ENCODE measurements around the gene UGT3A1.
"Not testable (repeated sequence)": the region's sequence is repeated elsewhere in the genome, so short reads cannot be mapped to it uniquely, and the experiment has no call there.

Gene UGT3A1

DNA sequence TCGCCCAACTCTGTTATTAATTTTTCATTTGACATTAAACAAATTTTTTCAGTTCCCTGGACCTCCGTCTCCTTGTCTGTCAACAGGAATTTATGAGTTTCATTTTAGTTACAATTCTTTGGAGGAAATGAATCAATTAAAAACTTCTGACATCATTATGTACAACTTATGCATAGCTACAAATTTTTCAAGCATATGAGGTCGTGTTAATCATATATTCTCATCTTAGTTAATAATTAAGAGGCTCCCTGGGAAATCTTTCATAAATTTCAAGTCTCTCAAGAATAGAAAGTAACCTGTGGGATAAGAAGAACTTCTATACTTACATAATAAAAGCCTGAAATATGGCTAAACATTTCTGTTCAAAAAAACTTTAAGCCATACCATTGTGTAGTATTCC, 3.4 kb downstream of the UGT3A1 start:
- DNase-seq: no peak

DNA sequence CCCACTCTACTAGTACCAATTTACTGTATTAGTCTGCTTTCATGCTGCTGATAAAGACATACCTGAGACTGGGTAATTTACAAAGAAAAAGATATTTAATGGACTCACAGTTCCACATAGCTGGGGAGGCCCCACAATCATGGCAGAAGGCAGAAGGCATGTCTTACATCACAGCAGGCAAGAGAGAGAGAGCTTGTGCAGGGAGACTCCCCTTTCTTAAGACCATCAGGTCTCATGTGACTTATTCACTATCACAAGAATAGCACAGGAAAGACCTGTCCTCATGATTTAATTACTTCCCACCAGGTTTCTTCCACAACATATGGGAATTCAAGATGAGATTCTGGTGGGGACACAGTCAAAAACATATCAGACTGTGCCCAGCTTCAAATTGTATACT, 11.5 kb downstream of the UGT3A1 start:
- no peak for DNase-seq

DNA sequence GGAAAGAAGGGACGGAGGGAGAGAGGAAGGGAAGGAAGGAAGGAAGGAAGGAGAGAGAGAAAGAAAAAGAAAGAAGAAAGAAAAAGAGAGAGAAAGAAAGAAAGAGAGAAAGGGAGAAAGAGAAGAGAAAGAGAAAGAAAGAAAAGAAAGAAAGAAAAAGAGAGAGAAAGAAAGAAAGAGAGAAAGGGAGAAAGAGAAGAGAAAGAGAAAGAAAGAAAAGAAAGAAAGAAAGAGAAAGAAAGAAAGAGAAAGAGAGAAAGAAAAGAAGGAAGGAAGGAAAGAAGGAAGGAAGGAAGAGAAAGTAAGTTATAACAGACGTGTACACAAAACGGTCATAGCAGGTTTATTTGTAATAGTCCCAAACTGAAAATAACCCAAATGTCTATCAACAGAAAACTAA, 14.3 kb downstream of the UGT3A1 start:
- DNase-seq: not testable (repeated sequence)

DNA sequence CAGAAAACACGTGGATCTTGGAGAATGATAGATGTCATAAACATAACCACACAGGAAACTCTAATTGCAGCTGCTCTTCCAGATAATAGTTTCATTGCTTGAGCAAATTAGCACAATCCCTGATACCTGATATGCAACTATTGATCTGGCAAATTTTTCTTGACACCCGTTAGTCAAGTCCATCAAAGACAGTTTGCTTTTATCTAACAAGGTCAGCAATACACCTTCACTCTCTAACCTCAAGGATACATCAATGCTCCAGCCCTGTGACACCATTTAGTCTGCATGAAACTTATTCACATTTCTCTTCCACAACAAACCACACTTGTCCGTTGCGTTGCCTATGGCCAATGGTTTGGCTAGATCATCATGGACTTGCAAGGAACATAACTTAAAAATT, 16.6 kb downstream of the UGT3A1 start:
- no peak for DNase-seq

DNA sequence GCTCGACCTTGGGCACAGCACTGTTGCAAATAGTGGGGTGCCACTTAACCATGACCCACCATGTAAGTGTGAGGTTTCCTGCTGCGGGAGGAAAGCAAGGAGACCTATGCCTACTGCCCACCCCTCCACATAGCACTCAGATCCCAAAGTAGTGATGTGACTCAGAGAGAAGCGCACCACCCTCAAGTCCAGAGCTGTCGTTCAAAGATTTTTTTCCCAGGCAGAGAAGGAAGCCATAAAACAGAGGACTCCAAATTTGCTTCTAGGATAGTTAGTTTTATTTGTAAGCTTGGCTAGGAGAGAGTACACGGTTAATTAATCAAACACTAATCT, 19.3 kb downstream of the UGT3A1 start:
- DNase-seq: no peak

DNA sequence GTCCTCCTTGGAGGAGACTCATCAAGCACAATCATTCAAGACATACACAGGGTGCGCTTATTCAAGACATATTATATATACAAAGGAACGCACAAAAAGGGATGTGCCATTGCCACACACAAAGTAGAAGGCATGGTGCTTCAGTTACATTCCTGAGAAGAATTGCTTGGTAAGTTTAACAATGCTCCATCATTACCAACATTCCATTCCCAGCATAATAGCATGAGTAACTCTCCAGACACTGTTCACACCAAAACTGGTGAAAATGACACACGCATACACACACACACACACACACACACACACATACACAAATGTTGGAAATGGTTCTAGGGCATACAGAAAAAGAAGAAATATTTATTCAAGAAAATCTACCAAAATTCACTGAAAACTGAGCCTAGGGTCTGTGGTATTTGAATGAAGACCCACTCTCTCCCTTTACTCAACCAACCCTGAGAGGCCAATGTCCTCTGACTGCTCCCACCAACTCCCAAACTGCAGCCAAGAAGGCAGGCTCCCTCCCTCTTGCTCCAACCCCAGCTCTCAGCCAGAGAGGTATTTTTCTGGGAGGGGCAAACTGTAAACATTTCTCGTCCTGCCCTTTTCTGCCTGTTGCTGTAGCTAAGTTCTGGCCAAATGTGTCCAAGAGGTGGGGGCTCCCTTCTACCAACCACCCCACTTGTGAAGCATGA, 19.9 kb downstream of the UGT3A1 start:
- DNase-seq: no peak

DNA sequence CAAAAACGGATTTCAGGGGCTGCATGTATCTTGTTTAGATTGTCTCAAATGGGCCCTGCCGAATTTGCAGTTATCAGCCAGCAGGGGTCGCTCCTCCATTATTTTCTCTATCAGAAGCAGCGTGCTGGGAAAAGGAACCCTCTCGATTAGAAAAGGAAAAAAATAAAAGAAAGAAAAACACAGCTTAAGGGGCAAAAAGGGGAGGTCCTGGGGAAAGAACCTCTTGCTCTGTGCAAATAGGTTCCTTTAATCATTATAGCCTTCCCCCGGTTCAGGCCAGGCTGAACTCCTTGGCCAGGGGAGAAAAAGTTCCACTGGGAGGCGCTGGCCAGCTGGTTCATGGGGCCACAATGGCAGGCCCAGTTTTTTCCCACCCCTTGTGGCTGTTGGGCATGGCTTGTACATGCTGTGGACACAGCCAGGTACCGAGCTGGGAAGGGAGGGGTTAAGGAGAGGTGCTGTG, 27.8 kb downstream of the UGT3A1 start:
- no peak for DNase-seq

DNA sequence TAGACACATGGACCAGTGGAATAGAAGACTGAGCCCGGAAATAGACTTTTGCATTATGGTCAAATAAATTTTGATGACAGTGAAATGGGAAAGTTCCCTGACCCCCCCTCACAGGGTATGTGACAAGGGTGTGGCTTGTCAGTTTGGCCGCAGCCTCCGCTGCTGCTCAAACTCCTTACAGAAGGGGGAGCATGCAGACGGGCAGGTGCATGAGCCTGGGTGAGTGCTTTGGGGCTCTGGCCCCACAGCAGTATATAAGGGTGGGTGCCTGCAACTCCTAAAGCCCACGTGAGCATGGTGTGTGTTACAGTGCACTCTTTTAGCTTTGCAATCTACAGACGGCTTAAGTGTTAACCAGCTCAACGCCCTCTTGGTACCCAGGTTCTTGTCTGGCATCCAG, 30.9 kb downstream of the UGT3A1 start:
- DNase-seq: no peak

DNA sequence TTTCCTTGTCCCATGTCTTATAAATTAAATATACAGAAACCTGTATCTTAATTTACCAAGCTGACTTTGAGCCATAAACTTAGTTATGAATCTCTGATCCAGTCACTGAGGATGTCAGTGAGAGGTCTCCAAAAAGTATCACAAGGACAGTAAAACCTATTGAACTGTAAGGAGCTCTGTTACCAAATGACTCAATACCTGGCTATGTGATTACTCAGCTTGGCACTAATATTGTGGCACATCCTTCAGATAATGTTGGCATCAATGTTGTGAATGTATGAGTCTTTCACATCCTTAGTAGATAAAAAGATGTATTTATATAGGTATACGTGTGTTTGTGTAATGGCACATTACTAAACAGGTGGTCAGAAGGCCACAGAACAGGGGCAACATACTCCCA, 34.8 kb downstream of the UGT3A1 start:
- no peak for DNase-seq

DNA sequence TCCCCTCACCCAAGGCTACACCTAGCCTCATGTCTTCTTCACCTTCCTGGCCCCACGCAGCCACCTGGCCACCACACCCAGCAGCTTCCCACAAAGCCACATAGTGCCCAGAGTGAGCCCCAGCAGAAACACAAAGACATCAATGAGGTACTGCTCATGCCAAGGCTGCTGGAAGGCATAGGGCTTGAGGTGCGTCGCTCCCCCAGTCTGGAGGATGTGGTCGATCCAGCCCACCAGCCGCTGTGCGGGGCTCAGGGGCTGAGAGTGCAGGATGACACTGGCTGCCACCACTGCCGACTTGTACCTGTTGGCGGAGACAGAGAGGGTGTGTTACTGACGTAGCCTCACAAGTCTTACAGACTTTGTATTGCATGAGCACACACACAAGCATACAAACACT, 37.0 kb downstream of the UGT3A1 start:
- DNase-seq: peak; percentile 12

DNA sequence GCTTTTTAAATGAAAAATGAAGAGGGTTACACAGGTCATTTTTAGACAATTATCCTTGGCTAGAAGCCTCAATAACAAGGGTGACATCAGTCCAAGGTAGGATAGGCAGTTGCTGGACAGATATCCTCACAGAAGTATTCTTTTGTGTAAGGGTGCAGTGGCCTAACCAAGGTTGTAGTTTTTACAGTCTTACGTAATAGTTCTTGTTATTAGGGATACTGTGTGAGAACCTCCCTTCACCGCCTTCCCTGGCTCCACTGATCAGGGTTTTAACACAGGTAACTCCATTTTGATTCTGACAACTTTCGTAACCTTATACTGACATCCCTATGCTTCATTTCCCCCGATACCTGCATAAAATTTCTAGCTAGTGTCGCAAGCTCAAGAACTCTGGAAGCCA, 44.1 kb downstream of the UGT3A1 start:
- no peak for DNase-seq

DNA sequence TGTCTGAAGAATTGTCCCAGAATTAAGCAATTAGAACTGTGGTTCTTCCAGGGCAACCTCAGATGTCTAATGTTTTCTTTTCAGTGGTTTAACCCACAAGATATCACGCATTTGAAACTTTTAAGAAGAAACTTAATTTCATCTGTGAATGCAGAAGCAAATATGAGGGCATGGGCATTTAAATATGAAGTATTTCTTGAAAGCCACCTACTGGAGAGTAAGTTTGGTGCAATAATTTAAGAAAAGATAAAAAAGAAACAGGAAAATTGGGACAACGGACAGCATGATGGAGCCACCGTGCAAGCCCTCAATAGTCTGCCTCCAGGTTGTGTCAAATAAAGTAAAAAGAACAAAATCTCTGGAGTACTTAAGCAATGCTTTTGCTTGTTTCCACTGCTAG, 51.6 kb downstream of the UGT3A1 start:
- DNase-seq: no peak

DNA sequence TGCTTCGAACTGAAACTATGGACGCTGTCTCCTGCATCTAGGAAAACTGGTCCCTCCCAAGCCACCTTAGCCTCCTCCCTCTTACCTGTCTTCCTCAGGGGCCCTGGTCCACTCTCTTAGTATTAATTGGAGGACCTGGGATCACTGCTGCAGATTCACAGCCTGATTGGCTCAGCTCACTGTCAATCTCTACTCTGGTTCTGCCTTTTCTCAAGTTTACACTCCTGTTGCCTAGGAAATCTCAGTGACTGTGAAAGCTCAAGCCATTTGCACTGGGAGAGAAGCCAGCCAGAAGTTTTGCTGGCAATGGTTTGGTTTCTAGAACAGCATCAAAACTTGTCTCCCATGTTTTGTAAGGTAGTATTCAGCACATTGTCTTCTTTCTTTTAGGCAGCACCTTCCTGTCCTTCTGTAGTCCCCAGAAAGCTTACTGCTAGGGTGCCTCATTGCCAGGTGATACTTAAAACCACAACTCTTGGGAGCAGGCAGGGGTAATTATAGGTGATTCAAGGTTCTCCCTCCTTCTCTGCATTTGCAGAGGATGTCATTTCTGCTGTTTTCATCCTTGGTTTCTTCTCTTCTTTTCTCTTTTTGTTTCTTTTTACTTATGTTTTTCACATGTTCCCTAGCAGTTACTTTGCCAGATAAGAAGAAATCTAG, 52.5 kb downstream of the UGT3A1 start, which contains the start of gene CAPSL:
Gene CAPSL, minus strand, starts transcription at position 55 of the 660 bp plus-strand sequence. CDS start 17,502 bp downstream, outside the sequence.
- no peak for DNase-seq

DNA sequence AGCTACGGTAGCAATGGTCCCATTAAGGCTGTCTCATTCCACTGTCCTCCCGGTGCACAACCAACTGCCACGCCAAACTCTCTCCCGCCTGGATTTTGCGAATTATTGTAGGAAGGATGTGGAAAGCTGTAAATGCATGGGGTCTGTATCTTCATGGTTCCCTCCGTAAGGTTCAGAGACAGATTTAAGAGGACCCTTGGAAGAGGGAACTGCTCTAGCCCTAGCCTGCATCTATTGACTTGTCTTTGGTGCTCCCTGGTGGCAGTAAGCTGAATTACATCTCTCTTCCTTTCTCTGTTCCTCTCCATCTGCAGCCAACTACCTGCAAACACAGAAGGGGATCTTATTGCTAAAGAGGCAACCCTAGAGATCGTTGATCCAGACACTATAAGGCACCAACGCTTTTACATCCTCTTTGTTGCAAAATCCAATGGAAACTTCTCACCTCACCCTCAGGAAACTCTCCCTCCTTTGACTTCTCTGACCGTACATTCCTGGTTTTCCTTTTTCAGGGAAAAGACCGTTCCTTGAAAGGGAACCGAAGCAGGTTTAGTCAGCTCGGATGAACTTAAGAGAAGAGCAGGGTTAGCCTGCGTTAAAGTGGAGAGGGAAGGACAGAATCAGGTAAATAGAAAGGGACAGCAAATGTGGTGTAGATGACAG, 64.7 kb downstream of the UGT3A1 start:
- DNase-seq: peak; percentile 60

DNA sequence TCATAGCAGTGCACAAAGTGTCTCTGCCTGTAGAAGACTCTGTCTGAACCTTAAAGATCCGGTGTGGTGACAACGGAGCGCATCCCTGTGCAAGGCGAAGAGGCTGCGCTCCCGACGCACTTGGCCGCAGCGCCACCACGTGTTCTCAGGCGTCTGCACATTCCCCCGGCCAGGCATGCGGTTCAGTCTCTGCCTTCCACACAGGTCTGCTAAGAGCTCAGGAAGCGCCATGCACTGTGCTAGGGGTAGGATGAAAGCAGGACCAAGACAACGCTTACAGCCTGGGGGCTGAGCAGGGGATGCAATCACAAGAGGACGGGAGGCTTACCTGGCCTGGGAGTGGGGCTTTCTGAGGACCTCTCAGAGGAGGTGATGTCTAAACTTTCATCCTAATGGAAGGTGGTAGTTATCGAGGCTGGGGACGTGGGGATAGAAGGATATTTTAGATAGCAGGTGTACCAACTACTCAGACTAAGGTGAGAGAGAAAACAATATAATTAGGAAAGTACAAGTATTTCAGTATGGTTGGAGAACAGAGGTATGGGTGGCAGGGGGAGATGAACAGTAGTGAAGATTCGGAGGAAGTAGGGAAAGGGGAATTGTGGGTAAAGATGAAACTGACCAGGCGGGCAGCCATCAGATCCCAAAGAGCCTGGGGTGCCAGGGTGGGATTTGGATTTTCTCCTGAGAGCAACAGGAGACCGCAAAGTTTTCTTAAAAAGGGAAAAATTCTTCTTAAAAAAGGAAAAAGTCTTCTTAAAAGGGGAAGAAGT, 66.1 kb downstream of the UGT3A1 start:
- DNase-seq: peak; percentile 87

DNA sequence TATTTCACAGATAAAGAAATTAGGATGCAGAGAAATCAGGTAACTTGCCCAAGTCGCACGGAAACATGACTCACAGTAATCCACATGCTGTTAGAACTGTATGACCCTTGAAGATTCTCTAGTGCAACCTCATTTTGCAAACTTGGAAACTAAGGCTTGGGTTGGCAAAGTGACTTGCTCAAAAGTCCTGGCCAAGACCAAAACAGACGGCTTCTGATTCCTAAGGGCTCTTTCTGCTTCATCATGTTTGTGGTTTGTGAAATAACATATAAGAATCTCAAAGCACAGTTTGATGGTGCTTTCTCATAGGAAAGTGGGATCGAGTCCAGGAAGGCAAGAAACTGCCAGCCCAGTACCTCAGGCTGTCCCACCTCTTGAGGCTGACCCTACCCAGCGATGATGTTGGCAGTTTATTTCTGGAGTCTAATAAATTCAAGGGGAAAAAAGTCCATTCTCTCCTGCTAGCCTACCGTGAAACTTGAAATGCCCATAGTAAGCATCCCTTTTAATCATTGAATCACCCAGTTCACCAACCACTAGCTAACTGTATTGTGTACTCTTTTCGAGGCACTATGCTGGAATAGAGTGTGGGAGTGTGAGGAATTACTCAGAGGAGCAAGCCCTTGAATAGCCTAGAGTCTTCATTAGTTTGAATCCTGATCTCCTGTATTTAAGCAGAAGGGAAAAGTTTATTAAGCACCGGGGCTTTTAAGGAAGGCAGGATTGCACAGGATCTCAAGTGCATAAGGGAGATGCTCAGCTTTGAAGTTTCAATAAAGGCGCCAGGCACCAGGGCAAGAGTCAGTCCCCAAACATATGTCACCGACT, 66.9 kb downstream of the UGT3A1 start:
- no peak for DNase-seq

DNA sequence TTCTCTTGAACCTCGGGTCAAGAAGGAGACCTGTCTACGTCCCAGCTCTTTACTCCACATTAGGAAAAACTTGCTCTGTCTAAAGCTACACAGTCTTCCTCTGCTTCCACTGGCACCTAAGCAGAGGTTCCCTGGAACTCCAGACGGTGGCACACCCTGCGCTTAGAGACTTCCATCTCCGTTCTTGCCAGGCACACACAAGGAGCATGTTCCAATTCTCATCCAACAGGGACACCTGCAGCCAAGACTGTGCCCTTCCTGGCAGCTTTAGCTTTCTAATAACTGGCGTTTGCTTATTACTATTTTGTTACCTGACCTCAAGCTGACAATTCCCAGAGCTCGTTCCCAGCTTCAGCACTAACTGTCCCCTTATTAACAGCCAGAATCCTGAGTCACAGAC, 68.7 kb downstream of the UGT3A1 start:
- DNase-seq: no peak

DNA sequence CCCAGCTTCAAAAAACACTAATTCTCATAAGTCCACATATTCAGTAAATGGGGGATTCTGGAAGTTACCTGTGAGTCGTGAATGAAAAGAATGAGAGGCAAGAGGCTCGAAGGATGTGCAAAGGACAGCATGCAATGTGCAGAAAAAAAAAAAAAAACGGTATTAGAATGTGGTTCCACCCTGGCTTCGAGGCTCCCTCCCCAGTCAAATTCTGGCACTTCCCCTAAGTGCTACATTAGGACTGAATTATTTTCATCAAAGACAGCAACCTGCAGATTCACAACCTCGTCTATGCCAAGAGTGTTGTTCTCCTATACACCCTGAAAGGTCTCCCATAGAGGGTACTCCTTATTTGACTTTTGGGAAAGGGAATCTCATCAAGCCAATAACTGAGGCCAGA, 69.3 kb downstream of the UGT3A1 start:
- DNase-seq: no peak

DNA sequence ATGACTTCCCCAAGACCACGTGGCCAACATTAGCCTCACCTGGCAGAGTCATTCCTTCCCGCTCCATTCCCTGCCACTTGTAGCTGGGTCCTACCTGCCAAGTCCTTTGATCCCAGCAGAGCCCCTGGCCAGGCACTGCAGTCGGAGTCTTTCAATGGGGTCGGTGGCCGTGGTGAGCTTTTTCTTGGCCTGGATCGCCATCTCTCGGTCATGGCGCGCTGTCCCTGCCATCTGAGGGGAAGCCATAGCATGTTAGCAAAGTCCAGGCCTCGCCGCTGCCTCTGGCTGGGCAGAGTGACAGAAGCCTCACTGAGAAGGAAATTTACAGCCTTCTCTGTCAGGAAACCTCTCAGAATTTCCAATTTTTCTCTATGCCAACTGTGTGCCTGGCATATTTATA, 70.3 kb downstream of the UGT3A1 start:
- no peak for DNase-seq

DNA sequence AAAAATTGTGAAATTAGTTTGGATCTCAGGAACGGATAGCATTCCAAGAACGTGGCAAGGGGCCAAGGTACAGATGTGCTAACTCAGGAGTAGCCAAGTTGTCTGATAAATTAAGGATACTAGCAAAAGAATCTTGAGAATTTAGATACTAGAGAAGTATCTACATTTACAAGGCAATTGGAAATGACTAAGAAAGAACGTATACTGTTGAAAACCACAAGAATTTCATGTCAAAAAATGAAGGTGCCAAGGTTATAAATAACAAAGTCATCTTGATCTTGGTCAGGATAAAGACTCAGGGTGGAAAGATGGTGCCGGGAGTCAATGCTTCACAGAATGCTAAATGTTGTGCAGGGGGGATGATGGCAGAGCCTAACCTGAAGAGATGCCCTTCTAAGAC, 72.0 kb downstream of the UGT3A1 start:
- DNase-seq: no peak

DNA sequence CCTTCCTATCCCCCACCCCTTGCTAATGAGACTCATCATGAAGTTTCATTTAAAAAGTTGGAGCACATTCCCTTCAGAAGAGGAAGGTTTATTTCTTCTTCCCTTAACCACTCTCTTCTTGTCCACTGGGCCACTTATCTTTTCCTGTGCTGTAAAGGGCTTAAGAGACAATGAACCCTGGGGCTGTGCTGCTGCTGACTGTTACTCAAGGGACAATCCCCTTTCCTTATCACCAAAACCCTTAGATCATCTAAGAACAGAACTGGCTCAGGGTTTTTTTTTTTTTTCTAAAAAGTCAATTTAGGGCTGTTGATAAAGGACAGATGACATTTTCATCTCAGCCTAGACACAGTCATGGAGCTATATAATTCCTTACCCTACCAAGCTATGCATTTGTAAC, 82.4 kb downstream of the UGT3A1 start:
- no peak for DNase-seq

DNA sequence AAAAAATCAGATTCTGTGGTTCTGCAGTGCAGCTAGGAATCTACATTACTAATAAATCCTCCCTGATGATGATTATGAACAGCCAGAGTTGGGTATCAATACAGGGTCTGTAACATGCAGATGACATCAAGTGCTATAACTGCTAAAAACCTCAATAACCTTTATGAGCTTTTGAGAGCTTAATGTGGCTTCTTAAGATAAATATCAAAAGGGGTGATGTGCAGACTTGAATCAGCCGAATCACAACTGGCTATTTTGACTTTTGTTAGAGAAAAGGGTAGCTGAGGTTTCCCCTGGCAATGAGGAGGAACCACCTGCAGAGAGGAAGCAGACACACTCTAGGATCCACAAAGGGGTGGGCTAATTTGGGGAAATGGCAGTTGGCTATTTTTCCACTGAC, 83.0 kb downstream of the UGT3A1 start:
- no peak for DNase-seq

Measured in activated naive CD4-positive, alpha-beta T cell treated with anti-CD3 and anti-CD28 coated beads, Interleukin-2, amount 50 U/mL, for 16 hours (primary cell).